Esophagus muscularis mucosa (tissue), 4 donors: ENCODE data around the gene RTP5. TPM values are rescaled to one million over a fixed set of nuclear protein-coding genes. Genes with fewer than 3 reads are reported as not detected.

Source experiments
- DNase-seq: peaks from one replicate; pipeline ENCODE4 v3.0.0-alpha.2; 2017; ENCODE audit errors: extremely low spot score
- H3K27ac ChIP-seq, 4 donors: fragments of 200-600 bp; sonication (generic); replicated peaks in 1 of 4; 1 replicate in 3 of 4; 2 replicates in 1 of 4; pipeline ENCODE4 v1.5.1; 2016 to 2019; ENCODE audit warnings: mild to moderate bottlenecking in 1 of 4
- H3K27me3 ChIP-seq, 4 donors: fragments of 200-600 bp; sonication (generic); one replicate each; pipeline versions ENCODE4 v1.5.1 to v1.6.0; 2016 to 2019
- H3K36me3 ChIP-seq, 4 donors: fragments of 200-600 bp; sonication (generic); one replicate each; pipeline ENCODE4 v1.5.1; 2016 to 2019
- H3K4me1 ChIP-seq, 4 donors: fragments of 200-600 bp; sonication (generic); one replicate each; pipeline ENCODE4 v1.5.1; 2016 to 2019
- H3K4me3 ChIP-seq, 4 donors: fragments of 200-600 bp; sonication (generic); 1 replicate in 2 of 4; 2 replicates in 2 of 4; pipeline ENCODE4 v1.5.1; 2016 to 2019; ENCODE audit warnings: mild to moderate bottlenecking in 4 of 4, moderate library complexity in 1 of 4
- H3K9me3 ChIP-seq, 4 donors: fragments of 200-600 bp; sonication (generic); 1 replicate in 3 of 4; 2 replicates in 1 of 4; pipeline ENCODE4 v1.5.1; 2016 to 2019
- EP300 ChIP-seq: sonication (generic); formaldehyde crosslinking; IDR thresholded peaks from one replicate; pipeline ENCODE4 v1.6.1; 2017; ENCODE audit warnings: antibody characterized with exemption
- POLR2A ChIP-seq: fragments of 450-650 bp; IDR thresholded peaks from one replicate; pipeline ENCODE4 v1.6.1; 2017; ENCODE audit warnings: antibody characterized with exemption, moderate library complexity, mild to moderate bottlenecking, low read depth
- POLR2AphosphoS5 ChIP-seq, 2 donors: sonication (generic); formaldehyde crosslinking; IDR thresholded peaks; one replicate each; pipeline ENCODE4 v1.6.1; 2017; ENCODE audit warnings: antibody characterized with exemption in 2 of 2
- WGBS: methylation state at CpG from one replicate; pipeline ENCODE4 v1.1.5; 2018; 5-methylcytosine and 5-hydroxymethylcytosine counted together
- intact Hi-C: fragments of 100-400 bp; cut with DNase I; formaldehyde crosslinking; loops from one replicate; pipeline ENCODE4 v1.15.1; 2023
- total RNA-seq, 4 donors: library from RNA; depleted of rRNA; stranded (reverse); fragments of >200 nt; gene quantifications; one replicate each; pipeline versions ENCODE4 v1.1.0 to v1.2.1, GENCODE V29; 2016
- TF ChIP-seq, protein P1 (sequence below), 3 experiments: fragments of 200-600 bp in 2 of 3; fragments of 450-650 bp in 1 of 3; sonication (generic) in 2 of 3; IDR thresholded peaks; one replicate each; pipeline ENCODE4 v1.5.1; 2017 to 2019; ENCODE audit warnings: antibody characterized with exemption in 3 of 3, mild to moderate bottlenecking in 2 of 3, moderate library complexity in 1 of 3

RTP5 gene
- total RNA-seq, 4 donors from 2014 or later = 0.17 TPM; not detected in 3

DNA sequence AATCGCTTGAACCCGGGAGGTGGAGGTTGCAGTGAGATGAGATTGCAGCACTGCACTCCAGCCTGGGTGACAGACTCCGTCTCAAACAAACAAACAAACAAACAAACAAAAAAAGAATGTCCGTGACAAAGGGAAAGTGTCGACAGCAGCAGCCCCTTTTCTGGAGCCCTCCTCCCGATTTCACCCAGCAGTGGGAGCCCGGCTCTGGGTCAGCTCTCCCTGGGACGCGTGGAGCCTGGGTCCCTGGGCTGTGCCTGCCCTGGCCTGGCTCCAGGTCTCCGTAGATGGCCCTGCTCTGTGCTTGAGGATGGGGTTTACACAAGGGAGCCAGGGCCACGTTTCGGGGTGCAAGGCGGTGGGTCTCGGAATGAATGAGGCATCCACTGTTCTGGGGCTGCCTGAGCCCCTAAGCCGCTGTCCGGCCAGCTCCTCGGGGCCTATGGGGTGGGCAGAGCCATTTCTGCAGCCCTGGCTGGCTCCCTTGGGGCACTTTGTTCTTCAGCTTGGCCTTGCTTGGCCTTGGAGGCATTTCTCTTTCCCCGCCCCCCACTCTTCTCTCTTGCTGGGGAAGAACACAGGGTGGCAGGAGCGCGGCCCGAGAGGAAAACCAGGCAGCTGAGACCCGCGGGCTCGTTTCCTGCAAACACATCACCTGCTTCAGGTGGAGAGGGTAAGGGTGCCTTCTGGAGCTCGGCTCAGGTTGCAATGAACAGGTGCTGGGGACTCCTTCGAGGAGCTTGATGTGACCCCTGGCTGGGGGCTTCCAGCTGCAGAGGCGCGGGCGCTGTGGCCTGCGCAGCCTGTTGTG lies 29.1 kb downstream of the RTP5 start:
- intact Hi-C loops = no loop called here
- no peak for DNase-seq
- no peaks in the 10 kb centered on the region for H3K9me3 ChIP-seq
- no peak overlapping the region for H3K4me3 ChIP-seq
- peak overlapping the region in 1 of 4 donors; percentile 6 for H3K27ac ChIP-seq
- TF ChIP-seq, protein P1, sequence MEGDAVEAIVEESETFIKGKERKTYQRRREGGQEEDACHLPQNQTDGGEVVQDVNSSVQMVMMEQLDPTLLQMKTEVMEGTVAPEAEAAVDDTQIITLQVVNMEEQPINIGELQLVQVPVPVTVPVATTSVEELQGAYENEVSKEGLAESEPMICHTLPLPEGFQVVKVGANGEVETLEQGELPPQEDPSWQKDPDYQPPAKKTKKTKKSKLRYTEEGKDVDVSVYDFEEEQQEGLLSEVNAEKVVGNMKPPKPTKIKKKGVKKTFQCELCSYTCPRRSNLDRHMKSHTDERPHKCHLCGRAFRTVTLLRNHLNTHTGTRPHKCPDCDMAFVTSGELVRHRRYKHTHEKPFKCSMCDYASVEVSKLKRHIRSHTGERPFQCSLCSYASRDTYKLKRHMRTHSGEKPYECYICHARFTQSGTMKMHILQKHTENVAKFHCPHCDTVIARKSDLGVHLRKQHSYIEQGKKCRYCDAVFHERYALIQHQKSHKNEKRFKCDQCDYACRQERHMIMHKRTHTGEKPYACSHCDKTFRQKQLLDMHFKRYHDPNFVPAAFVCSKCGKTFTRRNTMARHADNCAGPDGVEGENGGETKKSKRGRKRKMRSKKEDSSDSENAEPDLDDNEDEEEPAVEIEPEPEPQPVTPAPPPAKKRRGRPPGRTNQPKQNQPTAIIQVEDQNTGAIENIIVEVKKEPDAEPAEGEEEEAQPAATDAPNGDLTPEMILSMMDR (IDR thresholded peaks at IDR 0.05) = no peak
- TF ChIP-seq POLR2AphosphoS5 (IDR thresholded peaks at IDR 0.05) = no peak
- peaks cover 14 to 49% (median 37%) of the 10 kb centered on the region in 4 donors for H3K4me1 ChIP-seq
- WGBS = 84% methylated on average over 29 of the region's 30 CpGs
- H3K27me3 ChIP-seq = peaks cover 0 to 25% (median 1%) of the 10 kb centered on the region in 4 donors
- H3K36me3 ChIP-seq = no peaks in the 10 kb centered on the region

DNA sequence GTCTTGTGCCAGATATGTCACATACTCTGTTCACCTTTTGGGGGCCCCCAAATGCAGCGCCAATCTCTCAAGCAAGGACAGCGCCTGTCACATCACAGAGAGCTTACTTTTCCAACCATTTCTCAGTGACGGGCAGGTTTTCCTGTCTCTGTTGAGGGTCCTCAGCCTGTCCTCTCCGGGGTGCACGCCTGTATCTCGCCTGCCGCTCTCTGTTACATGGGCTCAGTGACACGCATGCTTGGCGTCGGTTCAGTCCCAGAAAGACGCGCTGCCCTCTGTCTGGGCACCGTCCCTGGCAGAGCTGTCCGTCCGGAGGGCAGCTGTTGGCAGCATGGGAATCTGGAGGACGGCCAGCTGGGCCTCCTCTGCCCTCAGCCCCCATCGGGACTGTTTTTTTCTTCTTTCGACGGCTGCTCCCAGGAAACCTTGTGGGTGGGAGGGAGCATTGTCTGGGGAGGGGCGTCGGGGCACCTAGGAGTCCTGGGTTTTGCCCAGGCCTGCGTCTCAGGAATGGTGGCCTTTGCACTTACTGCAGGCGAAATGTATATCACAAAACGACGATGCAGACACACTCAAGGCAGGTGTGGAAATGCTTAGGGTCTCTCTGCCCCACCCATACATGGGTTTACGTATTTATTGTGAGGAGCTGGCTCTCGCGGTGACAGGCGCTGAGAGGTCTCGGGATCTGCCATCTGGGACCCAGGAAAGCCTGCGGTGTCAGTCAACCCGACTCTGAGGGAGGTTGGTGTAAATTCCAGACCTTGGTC lies 30.9 kb downstream of the RTP5 start:
- Histone ChIP-seq H3K27ac (no peak overlapping the region), H3K4me1 (peaks cover 14 to 49% (median 37%) of the 10 kb centered on the region in 4 donors), H3K9me3 (no peaks in the 10 kb centered on the region), H3K27me3 (peaks cover 0 to 25% (median 1%) of the 10 kb centered on the region in 4 donors), H3K4me3 (no peak overlapping the region), H3K36me3 (no peaks in the 10 kb centered on the region)
- TF ChIP-seq, protein P1 (IDR thresholded peaks at IDR 0.05) = no peak
- TF ChIP-seq POLR2A = no peak
- intact Hi-C loops = no loop called here
- no peak for DNase-seq
- 86% methylated on average over 25 of the region's 32 CpGs for WGBS

DNA sequence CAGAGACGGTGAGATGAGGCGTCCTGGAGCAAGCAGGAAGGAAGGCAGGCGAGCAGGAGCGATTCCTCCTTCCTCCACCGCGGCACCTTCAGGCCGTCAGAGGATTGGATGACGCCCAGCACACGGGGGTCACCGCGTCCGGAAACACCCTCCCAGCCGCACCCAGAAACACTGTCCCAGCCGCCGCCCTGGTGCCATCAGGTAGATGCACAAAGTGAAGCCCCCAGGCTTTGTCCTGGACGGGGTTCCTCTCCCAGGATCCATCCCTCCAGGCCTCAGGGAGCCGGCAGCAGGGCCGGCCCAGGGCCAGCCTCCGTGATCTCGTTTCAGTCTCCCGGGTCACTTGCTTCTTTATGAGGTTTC lies 31.5 kb downstream of the RTP5 start:
- no peak overlapping the region for H3K27ac ChIP-seq
- TF ChIP-seq POLR2AphosphoS5 (IDR thresholded peaks at IDR 0.05) = no peak
- no peak for TF ChIP-seq POLR2A
- no peak for TF ChIP-seq EP300
- TF ChIP-seq, protein P1 (IDR thresholded peaks at IDR 0.05) = no peak
- H3K36me3 ChIP-seq = no peaks in the 10 kb centered on the region
- 83% methylated on average over 12 of the region's 21 CpGs for WGBS
- DNase-seq = no peak
- no peaks in the 10 kb centered on the region for H3K9me3 ChIP-seq
- H3K4me3 ChIP-seq = no peak overlapping the region
- H3K4me1 ChIP-seq = peaks cover 14 to 46% (median 34%) of the 10 kb centered on the region in 4 donors
- intact Hi-C loops = no loop called here
- peaks cover 0 to 25% (median 0%) of the 10 kb centered on the region in 4 donors for H3K27me3 ChIP-seq

DNA sequence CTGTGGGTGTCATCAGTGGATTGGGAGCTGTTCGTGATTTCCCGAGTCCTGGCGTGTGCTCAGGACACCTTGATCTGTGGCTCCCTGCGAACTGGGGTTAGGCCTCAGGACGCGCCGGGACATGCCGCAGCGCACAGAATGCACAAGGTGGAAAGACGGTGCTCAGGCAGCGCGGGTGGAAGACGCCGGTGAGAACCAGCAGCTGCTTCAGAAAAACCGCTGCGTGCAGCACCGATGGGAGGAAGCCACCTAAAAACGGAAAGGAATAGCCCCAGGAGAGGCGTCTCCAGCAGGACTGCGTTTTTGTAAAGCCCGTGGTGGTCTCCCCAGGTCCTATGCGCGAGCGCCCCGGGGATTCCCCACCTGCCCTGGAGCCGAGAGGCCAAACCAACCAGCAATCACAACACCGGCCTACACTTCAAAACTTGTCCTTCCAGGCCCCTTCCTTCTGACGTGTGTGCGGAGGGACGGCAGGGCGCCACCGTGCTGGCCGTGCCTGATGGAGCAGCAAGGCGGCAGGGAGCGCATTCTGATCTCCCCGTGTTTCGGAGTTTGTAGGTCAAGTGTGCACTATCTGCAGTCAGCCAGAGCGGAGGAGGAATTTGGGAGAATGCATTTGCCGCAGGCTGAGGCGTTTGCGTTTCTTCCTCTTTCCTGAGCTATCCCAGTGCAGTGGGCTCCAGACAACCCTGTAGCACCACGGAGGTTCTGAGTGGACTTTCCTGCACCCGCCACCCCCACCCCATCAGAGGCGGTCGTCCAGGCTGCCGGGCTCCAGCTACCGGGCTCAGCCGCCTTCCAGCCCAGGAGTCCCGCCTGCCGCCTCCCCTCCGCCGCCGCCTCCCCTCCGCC lies 32.2 kb downstream of the RTP5 start:
- no peak overlapping the region for H3K27ac ChIP-seq
- TF ChIP-seq POLR2AphosphoS5 (IDR thresholded peaks at IDR 0.05) (no peak), POLR2A (no peak)
- TF ChIP-seq, protein P1 (IDR thresholded peaks at IDR 0.05) = peak in 1 of 3 experiments; percentile 4
- H3K4me1 ChIP-seq = peaks cover 14 to 43% (median 31%) of the 10 kb centered on the region in 4 donors
- peaks cover 0 to 25% (median 0%) of the 10 kb centered on the region in 4 donors for H3K27me3 ChIP-seq
- H3K9me3 ChIP-seq = no peaks in the 10 kb centered on the region
- DNase-seq = no peak
- WGBS = 47% methylated on average over 32 of the region's 54 CpGs
- intact Hi-C loops = no loop called here
- peak overlapping the region; percentile 29 to 53 (median 46) for H3K4me3 ChIP-seq
- H3K36me3 ChIP-seq = no peaks in the 10 kb centered on the region
